GM19397 (cell line): ENCODE data around the gene EBI3.
"Not testable (repeated sequence)": the region's sequence is repeated elsewhere in the genome, so short reads cannot be mapped to it uniquely, and the experiment has no call there.

Source experiments
- ATAC-seq: cut with Tn5 transposase; IDR thresholded peaks from one replicate; pipeline ENCODE4 v1.9.1; 2021; ENCODE audit warnings: mild to moderate bottlenecking, moderate library complexity; ENCODE audit not compliant: unreplicated experiment

The EBI3 gene

DNA sequence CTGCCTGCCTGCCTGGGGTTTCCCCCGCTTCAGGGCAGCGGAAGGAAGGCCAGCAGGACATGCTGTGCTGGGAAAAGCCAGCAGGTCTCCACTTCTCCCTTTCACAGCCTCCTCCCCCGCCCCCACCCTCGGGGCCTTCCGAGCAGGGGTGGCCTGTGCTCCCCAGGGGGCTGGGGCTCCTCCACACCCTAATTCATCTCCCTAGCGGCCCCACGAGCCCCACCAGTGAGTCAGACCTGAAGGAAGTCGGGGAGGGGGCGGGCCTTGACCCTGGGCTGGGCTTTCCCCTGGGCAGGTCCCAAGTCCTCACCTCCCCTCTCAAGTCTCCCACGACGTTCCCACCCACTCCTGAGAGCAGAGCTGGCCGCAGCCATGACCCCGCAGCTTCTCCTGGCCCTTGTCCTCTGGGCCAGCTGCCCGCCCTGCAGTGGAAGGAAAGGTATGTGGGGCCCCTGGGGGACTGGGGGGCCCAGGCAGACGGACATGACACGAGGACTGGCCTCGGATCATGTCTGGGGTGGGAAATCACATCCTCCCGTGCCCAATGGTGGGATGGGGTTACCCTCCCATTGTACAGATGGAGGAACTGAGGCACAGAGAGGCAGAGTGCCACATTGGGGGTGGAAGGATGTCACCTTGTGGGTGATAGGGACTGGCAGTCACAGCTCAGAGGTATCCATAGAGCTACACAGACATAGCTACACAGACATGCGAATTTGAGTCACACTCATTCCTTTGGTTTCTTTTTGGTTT lies at the start of gene EBI3:
TSS of gene EBI3 (plus strand) at position 345 of the 753 bp plus-strand sequence. CDS start at position 373, 28 bp downstream.
- peak; percentile 53 for ATAC-seq

- ATAC-seq: no peak
Observed at GRCh38 chr19:4181053-4181508, 48.2 kb upstream of the EBI3 start.

- ATAC-seq: peak; percentile 79
Observed at GRCh38 chr19:4182084-4182810, 47.1 kb upstream of the EBI3 start, which contains the start of the genes ANKRD24 and SIRT6. ANKRD24 (plus strand) TSS chr19:4182689; CDS start chr19:4186426, 3,737 bp downstream. SIRT6 (minus strand) TSS chr19:4182563; CDS start chr19:4182539, 24 bp downstream.

DNA sequence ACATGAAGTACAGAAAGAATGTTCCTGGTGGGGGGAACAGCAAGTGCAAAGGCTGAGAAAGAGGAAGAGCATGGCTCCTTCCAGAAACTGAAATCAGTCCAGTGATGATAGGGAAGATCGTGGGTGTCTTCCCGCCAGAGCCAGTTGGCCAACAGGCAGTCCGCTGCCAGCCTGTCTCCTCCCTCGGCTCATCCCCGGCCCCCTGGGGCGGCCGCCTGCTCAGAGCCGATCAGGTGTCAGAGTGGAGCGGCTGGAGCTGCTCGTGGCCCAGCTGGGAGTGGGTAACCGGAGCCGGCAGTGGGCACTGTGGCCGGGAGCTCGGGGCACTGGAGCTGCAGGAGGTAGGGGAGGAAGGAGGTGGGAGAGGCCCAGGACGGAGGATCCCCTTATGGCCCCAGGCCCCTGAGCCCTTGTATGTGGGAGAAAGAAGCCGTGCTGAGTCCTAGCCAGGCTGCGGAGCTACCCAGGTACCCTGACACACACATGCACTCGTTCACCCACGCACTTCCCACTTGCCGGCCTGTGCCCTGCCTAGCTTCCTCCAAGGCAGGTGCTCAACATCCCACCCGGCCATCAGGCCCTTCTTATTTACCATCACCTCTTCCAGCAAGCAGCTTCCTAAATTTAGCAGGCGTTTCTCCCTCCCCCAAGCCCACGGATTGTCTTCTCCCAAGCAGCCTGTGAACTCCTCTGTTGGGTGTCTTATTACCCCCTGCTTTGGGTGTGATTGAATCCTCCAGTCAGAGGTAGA lies 45.2 kb upstream of the EBI3 start:
- ATAC-seq: no peak

GRCh38 chr19:4184718-4185352 lies 44.5 kb upstream of the EBI3 start:
- ATAC-seq: no peak

- ATAC-seq: no peak
Observed at GRCh38 chr19:4185413-4186086, 43.8 kb upstream of the EBI3 start.

- ATAC-seq: no peak
Observed at GRCh38 chr19:4186087-4186993, 43.0 kb upstream of the EBI3 start.

DNA sequence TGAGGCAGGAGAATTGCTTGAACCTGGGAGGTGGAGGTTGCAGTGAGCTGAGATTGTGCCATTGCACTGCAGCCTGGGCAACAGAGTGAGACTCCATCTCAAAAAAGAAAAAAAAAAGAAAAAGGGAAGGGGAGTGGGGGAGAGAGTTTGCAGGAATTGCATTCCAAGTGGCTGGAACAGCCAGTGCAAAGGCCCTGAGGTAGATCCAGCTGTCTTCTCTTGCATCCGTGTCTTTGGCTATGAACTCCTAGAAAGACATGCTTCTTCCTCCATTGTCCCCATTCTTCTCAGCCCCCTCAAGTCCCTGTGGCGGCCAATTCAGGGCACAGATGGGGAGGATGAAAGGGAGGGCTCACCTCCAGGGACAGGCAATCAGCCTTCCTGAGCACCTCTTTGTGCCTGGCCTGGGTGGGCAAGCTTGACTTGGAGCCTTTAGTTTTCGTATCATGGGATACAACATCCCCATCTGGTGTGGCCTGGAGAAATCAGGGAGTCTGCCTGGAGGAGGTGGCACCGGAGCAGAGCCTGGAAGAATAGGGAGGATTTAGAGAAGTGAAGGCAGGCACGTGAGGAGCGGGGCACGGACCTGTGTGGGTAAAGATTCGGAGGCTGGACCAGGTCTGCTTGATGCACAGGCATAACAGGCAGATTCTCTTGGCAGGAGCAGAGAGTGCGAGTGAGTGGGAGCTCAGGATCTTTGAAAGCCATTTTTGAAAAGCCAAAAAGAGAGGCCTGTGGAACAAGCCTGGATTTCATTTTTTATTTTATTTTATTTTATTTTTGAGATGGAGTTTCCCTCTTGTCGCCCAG lies 41.8 kb upstream of the EBI3 start:
- ATAC-seq: no peak

DNA sequence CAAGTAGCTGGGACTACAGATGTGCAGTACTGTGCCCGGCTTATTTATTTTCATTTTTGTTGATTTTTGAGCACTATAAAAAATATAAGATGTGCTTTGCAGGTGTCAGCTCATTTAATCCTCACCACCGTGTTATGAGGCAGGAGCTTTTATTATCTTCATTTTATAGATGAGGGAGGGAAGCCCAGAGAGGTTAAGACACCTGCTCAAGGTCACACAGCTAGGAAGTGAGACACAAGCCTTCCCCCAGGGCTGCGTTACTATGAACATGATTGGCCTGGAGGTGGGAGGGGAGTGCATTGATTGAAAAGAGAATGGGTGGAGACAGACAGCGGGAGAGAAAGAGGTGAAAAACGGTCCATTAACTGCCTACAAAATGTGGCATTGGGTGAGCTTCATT lies 39.7 kb upstream of the EBI3 start:
- ATAC-seq: no peak

DNA sequence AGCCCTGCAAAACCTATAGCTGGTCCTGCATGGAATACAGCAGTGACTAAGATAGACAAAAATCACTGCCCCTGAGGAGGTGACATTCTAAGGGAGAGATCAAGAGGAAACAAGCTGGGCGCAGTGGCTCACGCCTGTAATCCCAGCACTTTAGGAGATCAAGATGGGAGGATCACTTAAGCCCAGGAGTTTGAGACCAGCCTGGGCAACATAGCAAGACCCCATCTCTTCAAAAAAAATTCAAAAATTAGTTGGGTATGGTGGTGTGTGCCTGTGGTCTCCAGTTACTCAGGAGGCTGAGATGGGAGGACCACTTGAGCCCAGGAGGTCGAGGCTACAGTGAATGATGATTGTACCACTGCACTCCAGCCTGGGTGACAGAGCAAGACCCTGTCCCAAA lies 36.8 kb upstream of the EBI3 start:
- not testable (repeated sequence) for ATAC-seq

- no peak for ATAC-seq
Observed at GRCh38 chr19:4194353-4194752, 35.0 kb upstream of the EBI3 start.

GRCh38 chr19:4196009-4196408 lies 33.3 kb upstream of the EBI3 start:
- ATAC-seq: no peak

DNA sequence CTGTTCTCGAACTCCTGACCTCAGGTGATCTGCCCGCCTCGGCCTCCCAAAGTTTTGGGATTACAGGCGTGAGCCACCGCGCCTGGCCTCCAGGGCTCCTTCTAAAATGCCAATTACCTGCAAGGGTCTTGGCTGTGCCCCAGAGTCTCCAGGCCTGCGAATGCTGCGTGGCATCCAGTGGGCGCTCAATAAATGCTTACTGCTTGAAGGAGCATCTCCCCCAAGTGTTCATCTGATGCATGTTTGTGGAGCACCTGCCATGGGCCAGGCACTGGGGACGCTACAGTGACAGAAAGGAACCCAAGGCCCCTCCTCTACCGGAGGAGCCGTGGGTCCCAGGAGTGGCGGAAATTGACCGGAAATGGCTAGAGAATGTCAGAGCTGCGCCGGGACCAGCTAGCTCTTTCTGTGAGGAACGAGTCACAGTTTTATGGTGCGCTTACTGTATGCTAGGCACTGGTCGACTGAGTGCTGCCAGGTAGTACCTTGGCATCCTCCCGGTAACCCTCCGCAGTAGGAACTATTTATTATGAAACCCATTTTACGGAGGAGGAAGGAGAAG lies 32.7 kb upstream of the EBI3 start:
- no peak for ATAC-seq

GRCh38 chr19:4197228-4197624 lies 32.1 kb upstream of the EBI3 start:
- no peak for ATAC-seq

DNA sequence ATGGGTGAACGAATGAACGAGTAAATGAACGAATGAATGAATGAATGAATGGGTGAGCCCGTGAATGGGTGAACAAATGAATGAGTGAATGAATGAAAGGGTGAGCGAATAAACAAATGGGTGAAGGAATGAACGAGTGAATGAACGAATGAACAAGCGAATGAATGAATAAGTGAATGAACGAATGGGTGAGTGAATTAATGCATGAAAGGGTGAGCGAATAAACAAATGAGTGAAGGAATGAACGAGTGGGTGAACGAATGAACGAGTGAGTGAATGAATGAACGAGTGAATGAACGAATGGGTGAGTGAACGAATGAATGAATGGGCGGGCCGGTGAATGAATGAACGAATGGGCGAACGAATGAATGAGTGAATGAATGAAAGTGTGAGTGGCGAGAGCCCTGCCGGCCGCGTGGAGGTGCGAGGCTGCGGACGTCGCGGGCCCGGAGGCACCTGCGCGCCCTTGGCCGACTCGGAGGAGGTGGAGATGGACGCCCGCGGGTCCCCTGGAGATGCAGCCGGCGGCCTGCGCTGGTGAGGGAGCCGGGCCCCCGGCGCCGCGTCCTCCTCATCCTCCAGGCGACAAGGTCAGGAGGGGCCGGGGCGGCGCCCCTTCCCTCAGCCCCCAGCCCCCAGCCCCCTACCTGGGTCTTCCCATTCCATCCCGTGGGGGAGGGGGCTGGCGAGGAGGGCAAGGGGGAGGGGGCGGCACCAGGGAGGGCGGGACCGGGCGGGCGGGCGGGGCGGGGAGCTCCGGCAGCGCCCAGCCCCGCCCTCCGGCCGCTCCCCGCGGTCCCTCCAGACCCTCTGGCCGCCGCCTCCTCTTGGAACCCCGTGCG lies 31.5 kb upstream of the EBI3 start:
- no peak for ATAC-seq

DNA sequence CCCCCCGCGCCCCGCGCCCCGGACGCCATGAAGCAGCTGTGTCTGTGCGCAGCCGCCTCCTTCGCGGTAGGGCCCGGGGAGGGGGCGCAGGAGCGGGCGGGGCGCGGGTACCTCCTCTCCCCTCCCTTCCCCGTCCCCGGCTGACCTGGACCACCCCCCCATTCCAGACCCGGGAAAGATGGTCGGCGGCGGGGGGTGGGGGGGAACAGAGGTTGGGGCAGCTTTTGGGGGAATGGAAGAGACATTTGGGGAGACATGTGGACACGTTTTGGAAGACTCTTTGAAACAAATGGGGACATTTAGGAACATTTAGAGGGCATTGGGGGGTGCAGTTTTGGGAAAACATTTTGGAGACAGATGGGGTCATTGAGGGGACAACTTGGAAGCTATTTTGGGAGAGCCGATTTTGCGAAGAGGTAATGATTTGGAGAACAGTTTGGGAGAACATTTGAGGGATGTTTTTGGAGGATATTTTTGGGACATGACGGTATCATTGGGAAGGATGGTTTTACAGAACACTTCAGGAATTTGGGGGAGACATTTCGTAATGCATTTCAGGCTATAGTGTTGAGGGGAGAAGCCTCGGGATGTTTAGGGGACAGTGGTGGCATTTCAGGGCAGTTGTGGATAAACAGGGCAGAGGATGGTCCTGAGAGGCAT lies 30.7 kb upstream of the EBI3 start:
- ATAC-seq: no peak
